Subcutaneous abdominal adipose tissue (tissue), 5 donors: ENCODE measurements around the gene HMGCS2.

ENCODE experiments used
- H3K27ac ChIP-seq: one replicate; pipeline ENCODE4 v1.7.0; 2013; ENCODE audit warnings: low read depth, mild to moderate bottlenecking, inconsistent platforms, low read length, moderate library complexity
- H3K27me3 ChIP-seq, 5 donors: one replicate each; pipeline ENCODE4 v1.7.0; 2013; ENCODE audit warnings: low read length in 5 of 5, inconsistent platforms in 1 of 5; ENCODE audit not compliant: control insufficient read depth in 5 of 5, insufficient read depth in 4 of 5
- H3K36me3 ChIP-seq, 5 donors: one replicate each; pipeline ENCODE4 v1.7.0; 2013; ENCODE audit warnings: low read length in 5 of 5; ENCODE audit not compliant: control insufficient read depth in 5 of 5, insufficient read depth in 5 of 5
- H3K4me1 ChIP-seq, 5 donors: one replicate each; pipeline ENCODE4 v1.7.0; 2013; ENCODE audit warnings: low read length in 5 of 5, mild to moderate bottlenecking in 3 of 5, moderate library complexity in 1 of 5; ENCODE audit not compliant: control insufficient read depth in 5 of 5, insufficient read depth in 5 of 5
- H3K4me3 ChIP-seq, 5 donors: one replicate each; pipeline ENCODE4 v1.7.0; 2013; ENCODE audit warnings: low read length in 5 of 5, low read depth in 1 of 5
- H3K9ac ChIP-seq, 5 donors: one replicate each; pipeline ENCODE4 v1.7.0; 2013; ENCODE audit warnings: low read length in 5 of 5, mild to moderate bottlenecking in 4 of 5, moderate library complexity in 3 of 5
- H3K9me3 ChIP-seq, 5 donors: one replicate each; pipeline ENCODE4 v1.7.0; 2013; ENCODE audit warnings: low read length in 5 of 5; ENCODE audit not compliant: control insufficient read depth in 5 of 5
- donor health status: healthy.
- donor health status: healthy.
- donor health status: healthy.
- donor health status: healthy.
- donor health status: healthy.

Gene HMGCS2

GRCh38 chr1:119743308-119743707, 25.4 kb downstream of the HMGCS2 start:
- Histone ChIP-seq H3K27ac (no peak overlapping the region), H3K4me3 (no peak overlapping the region), H3K9ac (no peak overlapping the region), H3K36me3 (peaks cover 0 to 20% (median 4%) of the 10 kb centered on the region in 5 donors), H3K27me3 (no peaks in the 10 kb centered on the region), H3K4me1 (peaks cover 3 to 26% (median 25%) of the 10 kb centered on the region in 5 donors), H3K9me3 (no peaks in the 10 kb centered on the region)

GRCh38 chr1:119742677-119743076, 26.0 kb downstream of the HMGCS2 start:
- peaks cover 0 to 25% (median 7%) of the 10 kb centered on the region in 5 donors for H3K36me3 ChIP-seq
- H3K27ac ChIP-seq: no peak overlapping the region
- H3K9me3 ChIP-seq: no peaks in the 10 kb centered on the region
- H3K4me1 ChIP-seq: peaks cover 3 to 25% (median 21%) of the 10 kb centered on the region in 5 donors
- H3K9ac ChIP-seq: no peak overlapping the region
- H3K4me3 ChIP-seq: no peak overlapping the region
- H3K27me3 ChIP-seq: no peaks in the 10 kb centered on the region

GRCh38 chr1:119742202-119742601, 26.5 kb downstream of the HMGCS2 start:
- Histone ChIP-seq H3K27ac (no peak overlapping the region), H3K4me3 (no peak overlapping the region)

DNA sequence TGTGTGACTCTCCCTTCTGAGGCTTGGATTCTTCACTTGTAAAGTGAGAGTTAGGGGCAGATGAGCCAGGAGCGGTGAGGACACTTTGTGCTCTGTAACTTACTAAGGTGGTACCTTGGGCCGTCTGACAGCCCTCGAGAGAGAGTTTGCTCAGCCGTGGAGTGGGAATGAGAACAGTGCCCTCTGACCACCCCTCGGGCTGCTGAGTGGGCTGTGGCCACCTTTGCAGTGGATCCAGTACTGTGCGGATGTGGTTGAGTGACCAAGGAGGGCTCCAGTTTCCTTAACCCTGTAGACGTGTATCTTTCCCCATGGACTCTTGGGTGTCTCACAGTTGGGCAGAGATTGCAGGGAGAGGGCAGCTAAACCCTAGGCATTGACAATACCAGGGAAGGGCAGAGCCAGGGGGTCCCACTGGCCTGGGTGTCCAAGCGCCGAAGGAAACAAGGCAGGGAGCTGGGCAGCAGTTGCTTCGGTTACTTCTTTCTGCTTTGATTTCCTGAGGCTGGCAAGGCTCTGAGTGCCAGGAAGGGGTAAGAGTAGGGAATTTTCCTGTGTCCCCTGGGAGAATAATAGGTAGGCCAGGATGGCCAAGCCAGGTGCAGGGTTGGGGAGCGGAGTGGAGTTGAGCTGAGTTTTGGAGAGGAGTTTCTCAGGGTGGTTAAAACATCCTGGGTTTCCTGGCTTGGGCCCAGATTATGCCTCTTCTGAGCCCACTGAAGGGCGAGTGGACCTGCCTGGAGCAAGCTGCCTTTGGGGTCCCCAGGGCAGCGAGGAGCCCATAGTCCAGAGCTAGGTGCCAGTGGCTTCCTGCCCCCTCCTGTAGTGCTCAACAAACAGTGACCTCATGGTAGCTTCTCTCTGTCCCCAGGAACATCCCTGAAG, 27.6 kb downstream of the HMGCS2 start:
- Histone ChIP-seq H3K9me3 (no peaks in the 10 kb centered on the region), H3K9ac (no peak overlapping the region), H3K27ac (no peak overlapping the region), H3K4me3 (no peak overlapping the region), H3K36me3 (peaks cover 0 to 39% (median 7%) of the 10 kb centered on the region in 5 donors), H3K27me3 (no peaks in the 10 kb centered on the region), H3K4me1 (peaks cover 3 to 32% (median 23%) of the 10 kb centered on the region in 5 donors)

More at GRCh38 chr1:119742202-119742601, 26.5 kb downstream of the HMGCS2 start:
- peaks cover 0 to 29% (median 7%) of the 10 kb centered on the region in 5 donors for H3K36me3 ChIP-seq
- peaks cover 3 to 27% (median 23%) of the 10 kb centered on the region in 5 donors for H3K4me1 ChIP-seq
- no peak overlapping the region for H3K9ac ChIP-seq
- H3K27me3 ChIP-seq: no peaks in the 10 kb centered on the region
- H3K9me3 ChIP-seq: no peaks in the 10 kb centered on the region

GRCh38 chr1:119740261-119740660, 28.4 kb downstream of the HMGCS2 start:
- Histone ChIP-seq H3K27me3 (no peaks in the 10 kb centered on the region), H3K36me3 (peaks cover 0 to 46% (median 11%) of the 10 kb centered on the region in 5 donors), H3K27ac (no peak overlapping the region)

DNA sequence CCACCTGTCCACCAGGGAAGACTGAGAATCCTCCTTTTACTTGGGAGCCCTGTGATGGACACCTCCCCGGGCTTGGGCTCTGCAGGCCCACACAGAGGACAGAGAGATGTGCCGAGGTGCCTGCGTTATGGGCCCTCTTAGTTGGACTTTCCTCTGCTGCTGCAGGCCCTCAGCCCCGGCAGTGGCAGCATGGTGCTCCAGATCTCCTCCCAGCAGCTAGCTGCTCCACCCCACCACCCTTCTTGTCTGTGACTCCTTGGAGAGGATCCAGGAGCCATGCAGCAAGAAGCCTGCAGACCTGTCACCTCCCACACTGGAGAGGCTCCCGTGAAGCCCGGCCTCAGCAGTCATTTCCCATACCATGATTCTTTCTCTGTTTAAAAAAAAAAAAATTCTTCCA, 29.6 kb downstream of the HMGCS2 start:
- Histone ChIP-seq H3K36me3 (peaks cover 0 to 53% (median 12%) of the 10 kb centered on the region in 5 donors), H3K27ac (no peak overlapping the region), H3K9me3 (no peaks in the 10 kb centered on the region), H3K27me3 (no peaks in the 10 kb centered on the region), H3K4me3 (no peak overlapping the region), H3K9ac (no peak overlapping the region), H3K4me1 (peaks cover 6 to 44% (median 32%) of the 10 kb centered on the region in 5 donors)

More at GRCh38 chr1:119740261-119740660, 28.4 kb downstream of the HMGCS2 start:
- Histone ChIP-seq H3K9ac (no peak overlapping the region), H3K9me3 (no peaks in the 10 kb centered on the region), H3K4me3 (no peak overlapping the region), H3K4me1 (peaks cover 6 to 36% (median 30%) of the 10 kb centered on the region in 5 donors)

- H3K4me3 ChIP-seq: no peak overlapping the region
- no peaks in the 10 kb centered on the region for H3K9me3 ChIP-seq
- peaks cover 3 to 35% (median 23%) of the 10 kb centered on the region in 5 donors for H3K4me1 ChIP-seq
- no peaks in the 10 kb centered on the region for H3K27me3 ChIP-seq
- no peak overlapping the region for H3K9ac ChIP-seq
- H3K27ac ChIP-seq: no peak overlapping the region
- peaks cover 0 to 57% (median 12%) of the 10 kb centered on the region in 5 donors for H3K36me3 ChIP-seq
Measured at GRCh38 chr1:119738100-119738720, 30.5 kb downstream of the HMGCS2 start.

DNA sequence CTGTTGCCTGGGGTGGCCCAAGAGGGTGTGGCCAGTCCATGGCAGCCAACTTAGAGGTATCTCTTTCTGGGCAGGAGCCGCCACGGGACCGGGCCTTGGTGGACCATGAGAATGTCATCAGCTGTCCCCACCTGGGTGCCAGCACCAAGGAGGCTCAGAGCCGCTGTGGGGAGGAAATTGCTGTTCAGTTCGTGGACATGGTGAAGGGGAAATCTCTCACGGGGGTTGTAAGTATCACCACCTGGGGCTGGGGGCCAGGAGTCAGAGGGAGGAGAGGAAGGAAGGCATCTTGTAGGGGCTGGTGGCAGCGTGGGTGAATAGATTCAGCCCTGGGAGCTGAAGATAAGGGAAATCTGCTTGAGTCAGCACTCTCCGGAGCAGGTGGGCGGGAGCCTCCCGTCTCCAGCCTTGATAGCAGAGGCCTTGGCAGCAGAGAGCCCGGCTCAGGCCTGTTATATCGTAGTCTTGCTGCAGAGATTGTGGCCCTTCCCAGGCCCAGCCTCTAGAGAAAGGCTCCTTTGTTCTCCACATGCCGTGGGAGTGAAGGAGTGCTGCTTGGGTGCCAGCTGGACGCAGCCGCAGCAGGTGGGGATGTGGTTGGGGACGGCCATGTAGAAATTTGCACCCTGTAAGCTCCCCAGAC, 31.5 kb downstream of the HMGCS2 start:
- H3K4me3 ChIP-seq: no peak overlapping the region
- no peak overlapping the region for H3K27ac ChIP-seq
- no peaks in the 10 kb centered on the region for H3K27me3 ChIP-seq
- no peak overlapping the region for H3K9ac ChIP-seq
- peaks cover 0 to 54% (median 12%) of the 10 kb centered on the region in 5 donors for H3K36me3 ChIP-seq
- H3K9me3 ChIP-seq: no peaks in the 10 kb centered on the region
- H3K4me1 ChIP-seq: peaks cover 3 to 25% (median 14%) of the 10 kb centered on the region in 5 donors

DNA sequence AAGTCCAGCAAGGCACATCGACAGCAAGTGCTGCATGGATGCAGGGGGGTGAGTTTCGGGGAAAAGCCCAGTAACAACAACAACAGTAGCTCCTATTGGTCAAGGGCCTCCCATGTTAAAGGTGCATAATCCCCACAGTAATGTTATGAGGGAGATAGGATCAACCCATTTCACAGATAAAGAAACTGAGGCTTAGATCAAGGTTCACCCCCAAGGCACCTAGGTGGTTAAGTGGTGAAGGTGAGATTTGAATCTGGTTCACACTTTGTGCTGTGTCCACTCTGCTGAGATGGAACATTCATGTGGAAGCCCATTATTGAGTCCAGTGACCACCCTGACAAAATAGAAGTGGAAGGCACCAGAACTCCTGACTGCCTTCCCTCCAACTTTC, 32.1 kb downstream of the HMGCS2 start:
- H3K9me3 ChIP-seq: no peaks in the 10 kb centered on the region
- H3K4me1 ChIP-seq: peaks cover 3 to 23% (median 10%) of the 10 kb centered on the region in 5 donors
- peaks cover 0 to 54% (median 13%) of the 10 kb centered on the region in 5 donors for H3K36me3 ChIP-seq
- H3K27ac ChIP-seq: no peak overlapping the region
- no peak overlapping the region for H3K9ac ChIP-seq
- H3K4me3 ChIP-seq: no peak overlapping the region
- H3K27me3 ChIP-seq: no peaks in the 10 kb centered on the region
